B cell (primary cell): ENCODE measurements around the gene ARHGEF33. TPM values are rescaled to one million over a fixed set of nuclear protein-coding genes. Genes with fewer than 3 reads are reported as not detected.

Source experiments
- ATAC-seq: fragments of 200-7000 bp; cut with Tn5 transposase; one replicate; pipeline ENCODE4 v1.10.0; 2021; ENCODE audit warnings: low read depth, mild to moderate bottlenecking, moderate number of reproducible peaks, moderate library complexity
- CTCF ChIA-PET: fragments of 350-600 bp; sonication (Branson Sonifier 250); formaldehyde crosslinking; loops from one replicate; lab custom pipeline; 2021; ENCODE audit warnings: antibody characterized with exemption, inconsistent platforms; lab: Charles Lee
- POLR2A ChIA-PET: fragments of 350-600 bp; sonication (Branson Sonifier 250); formaldehyde crosslinking; loops from one replicate; lab custom pipeline; 2021; ENCODE audit warnings: antibody characterized with exemption; lab: Charles Lee
- DNase-seq: peaks from one replicate; pipeline ENCODE4 v3.0.0; 2013
- H2AFZ ChIP-seq: 2 replicates; pipeline ENCODE4 v1.6.1; 2012; ENCODE audit warnings: mild to moderate bottlenecking, low read depth, low read length; ENCODE audit not compliant: insufficient read depth, poor library complexity, severe bottlenecking
- H3K27ac ChIP-seq, 2 donors: 1 replicate in 1 of 2; 2 replicates in 1 of 2; pipeline ENCODE4 v1.5.1; 2012 to 2013; ENCODE audit warnings: low read length in 2 of 2, mild to moderate bottlenecking in 2 of 2, moderate library complexity in 1 of 2
- H3K27me3 ChIP-seq, 4 experiments: fragments of 200-600 bp in 1 of 4; sonication (generic) in 1 of 4; replicated peaks in 1 of 4; 1 replicate in 2 of 4; 2 replicates in 2 of 4; pipeline versions ENCODE4 v1.6.1 to v1.7.0; 2013 to 2016; ENCODE audit warnings: low read length in 3 of 4, mild to moderate bottlenecking in 2 of 4, mixed read lengths in 1 of 4, moderate library complexity in 1 of 4; ENCODE audit not compliant: insufficient read depth in 4 of 4, control insufficient read depth in 3 of 4; ENCODE audit errors: control extremely low read depth in 1 of 4
- H3K36me3 ChIP-seq, 2 experiments: replicated peaks in 1 of 2; 1 replicate in 1 of 2; 2 replicates in 1 of 2; pipeline versions ENCODE4 v1.6.1 to v1.7.1; 2013; ENCODE audit warnings: low read length in 1 of 2; ENCODE audit not compliant: insufficient read depth in 2 of 2, control insufficient read depth in 1 of 2; ENCODE audit errors: control extremely low read depth in 1 of 2, extremely low read depth in 1 of 2
- H3K4me1 ChIP-seq, 2 donors: fragments of 200-600 bp in 1 of 2; sonication (generic) in 1 of 2; 1 replicate in 1 of 2; 2 replicates in 1 of 2; pipeline versions ENCODE4 v1.5.1 to v1.6.1; 2013 to 2017; ENCODE audit warnings: low read length in 2 of 2; ENCODE audit not compliant: control insufficient read depth in 2 of 2, insufficient read depth in 2 of 2
- H3K4me2 ChIP-seq: replicated peaks from 2 replicates; pipeline ENCODE3; 2012; ENCODE audit warnings: mild to moderate bottlenecking, low read depth, low read length; ENCODE audit not compliant: poor library complexity, severe bottlenecking
- H3K4me3 ChIP-seq, 5 experiments: fragments of 200-600 bp in 1 of 5; sonication (generic) in 1 of 5; 1 replicate in 3 of 5; 2 replicates in 2 of 5; pipeline versions ENCODE4 v1.5.1 to v1.7.0; 2011 to 2016; ENCODE audit warnings: low read length in 4 of 5, mild to moderate bottlenecking in 4 of 5, low read depth in 2 of 5, control low read depth in 1 of 5, moderate library complexity in 1 of 5; ENCODE audit not compliant: insufficient read depth in 1 of 5; ENCODE audit errors: control extremely low read depth in 1 of 5, extremely low read depth in 1 of 5
- H3K79me2 ChIP-seq: fragments of 200-600 bp; sonication (generic); one replicate; pipeline ENCODE4 v1.6.0; 2016; ENCODE audit warnings: low read length; ENCODE audit not compliant: control insufficient read depth, insufficient read depth
- H3K9ac ChIP-seq: fragments of 200-600 bp; sonication (generic); 2 replicates; pipeline ENCODE4 v1.6.1; 2017; ENCODE audit warnings: mild to moderate bottlenecking, low read length, moderate library complexity
- H3K9me3 ChIP-seq, 3 donors: one replicate each; pipeline versions ENCODE4 v1.6.1 to v1.7.1; 2013; ENCODE audit warnings: low read length in 2 of 3; ENCODE audit not compliant: control insufficient read depth in 2 of 3, insufficient read depth in 1 of 3; ENCODE audit errors: control extremely low read depth in 1 of 3
- H4K20me1 ChIP-seq: 2 replicates; pipeline ENCODE4 v1.6.0; 2012; ENCODE audit warnings: mild to moderate bottlenecking, low read length; ENCODE audit not compliant: insufficient read depth, control insufficient read depth, poor library complexity, severe bottlenecking
- H3K27ac Mint-ChIP-seq: one replicate; pipeline ENCODE4 v1.8.0; 2021; ENCODE audit warnings: mixed read lengths
- H3K27me3 Mint-ChIP-seq: one replicate; pipeline ENCODE4 v1.8.0; 2021; ENCODE audit warnings: mixed read lengths
- H3K4me1 Mint-ChIP-seq: one replicate; pipeline ENCODE4 v1.8.0; 2021; ENCODE audit warnings: mixed read lengths
- H3K4me3 Mint-ChIP-seq: one replicate; pipeline ENCODE4 v1.8.0; 2021; ENCODE audit warnings: mixed read lengths
- H3K9me3 Mint-ChIP-seq: one replicate; pipeline ENCODE4 v1.8.0; 2022; ENCODE audit warnings: mixed read lengths; ENCODE audit not compliant: insufficient read depth
- EZH2 ChIP-seq: IDR thresholded peaks from 2 replicates; pipeline ENCODE4 v1.6.1; 2012; ENCODE audit warnings: borderline replicate concordance, low read depth, mild to moderate bottlenecking, moderate library complexity, low read length; ENCODE audit not compliant: insufficient read depth, poor library complexity, severe bottlenecking
- WGBS: methylation state at CpG from one replicate; pipeline ENCODE4 v1.1.5; 2013; ENCODE audit warnings: missing lambda C conversion rate; ENCODE audit not compliant: insufficient coverage; 5-methylcytosine and 5-hydroxymethylcytosine counted together
- intact Hi-C: fragments of 100-400 bp; cut with micrococcal nuclease; formaldehyde crosslinking; loops from one replicate; pipeline ENCODE4 v1.10.0; 2022
- polyA plus RNA-seq: library from polyadenylated mRNA; depleted of rRNA; stranded (reverse); fragments of >200 nt; gene quantifications from 2 replicates; pipeline ENCODE4 v1.2.3, GENCODE V29; 2012
- total RNA-seq, 2 donors: library from RNA; stranded (reverse); fragments of 120-200 nt in 1 of 2; gene quantifications; 1 replicate in 1 of 2; 2 replicates in 1 of 2; pipeline versions ENCODE4 v1.2.3 to v1.2.4, GENCODE V29; 2013 to 2022
- TF ChIP-seq, protein P1 (sequence below): fragments of 200-600 bp; IDR thresholded peaks from one replicate; pipeline ENCODE4 v1.8.0; 2022; ENCODE audit warnings: antibody characterized with exemption, mild to moderate bottlenecking

The ARHGEF33 gene
- total and polyA plus RNA-seq, 2 donors (not counting 1 experiment from before 2014, with no cell fraction given): 0.04 to 0.20 TPM

DNA sequence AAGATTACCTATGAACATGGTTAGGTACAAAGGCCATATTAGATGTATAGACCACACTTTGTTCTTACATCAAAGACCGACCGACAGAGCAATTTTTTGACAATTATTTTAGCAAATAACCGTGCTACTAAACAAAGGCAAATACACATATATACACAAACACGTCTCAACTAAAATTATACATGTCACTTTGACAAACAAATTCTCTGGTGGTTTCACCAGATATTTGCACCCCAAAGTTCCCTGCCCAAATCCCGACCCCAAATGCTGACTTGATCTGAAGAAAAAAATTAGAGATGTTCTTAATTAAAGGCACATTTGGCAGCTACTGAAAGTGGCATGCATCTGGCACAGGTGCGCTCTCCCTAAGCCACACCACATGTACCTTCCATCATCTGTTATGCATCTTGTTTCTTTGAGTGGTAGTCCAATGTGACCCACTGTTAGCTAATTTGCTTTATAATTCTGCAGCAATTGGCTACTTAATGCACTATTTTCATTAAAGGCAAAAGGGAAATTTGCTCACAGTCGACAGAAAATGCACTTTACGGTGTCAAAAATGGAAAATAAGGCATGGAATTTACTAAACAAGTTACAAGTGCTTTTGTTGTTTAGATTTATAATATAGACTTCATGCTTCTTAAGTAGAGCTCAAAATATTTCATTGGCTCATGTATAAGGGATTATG lies 92.1 kb downstream of the ARHGEF33 start:
- no peak overlapping the region for H3K27ac Mint-ChIP-seq
- WGBS: 100% methylated on average over 4 of the region's 8 CpGs

DNA sequence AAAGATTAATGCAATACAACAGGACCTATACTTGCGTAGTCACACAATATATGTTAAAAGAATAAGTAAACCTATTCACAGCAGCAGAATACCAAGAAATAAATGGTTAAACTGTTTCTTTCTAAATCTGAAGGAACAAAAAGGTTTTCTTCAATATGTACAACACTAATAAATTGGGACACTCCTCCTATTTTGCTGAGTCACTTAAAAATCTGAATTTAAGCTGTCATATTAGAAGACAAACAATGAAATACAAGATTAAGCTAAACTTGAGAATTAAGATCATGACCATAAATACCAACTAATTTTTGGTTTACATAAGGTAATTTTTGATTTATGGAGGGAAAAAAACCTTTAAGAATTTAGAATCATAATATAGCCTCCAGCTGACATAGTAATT lies 92.8 kb downstream of the ARHGEF33 start:
- no CpG with 5 or more reads among the region's 1 CpG for WGBS
- Mint-ChIP-seq H3K27me3 (no peaks in the 10 kb centered on the region), H3K4me1 (no peaks in the 10 kb centered on the region), H3K9me3 (no peaks in the 10 kb centered on the region), H3K4me3 (no peak overlapping the region), H3K27ac (no peak overlapping the region)
- no peak for TF ChIP-seq EZH2
- TF ChIP-seq, protein P1, sequence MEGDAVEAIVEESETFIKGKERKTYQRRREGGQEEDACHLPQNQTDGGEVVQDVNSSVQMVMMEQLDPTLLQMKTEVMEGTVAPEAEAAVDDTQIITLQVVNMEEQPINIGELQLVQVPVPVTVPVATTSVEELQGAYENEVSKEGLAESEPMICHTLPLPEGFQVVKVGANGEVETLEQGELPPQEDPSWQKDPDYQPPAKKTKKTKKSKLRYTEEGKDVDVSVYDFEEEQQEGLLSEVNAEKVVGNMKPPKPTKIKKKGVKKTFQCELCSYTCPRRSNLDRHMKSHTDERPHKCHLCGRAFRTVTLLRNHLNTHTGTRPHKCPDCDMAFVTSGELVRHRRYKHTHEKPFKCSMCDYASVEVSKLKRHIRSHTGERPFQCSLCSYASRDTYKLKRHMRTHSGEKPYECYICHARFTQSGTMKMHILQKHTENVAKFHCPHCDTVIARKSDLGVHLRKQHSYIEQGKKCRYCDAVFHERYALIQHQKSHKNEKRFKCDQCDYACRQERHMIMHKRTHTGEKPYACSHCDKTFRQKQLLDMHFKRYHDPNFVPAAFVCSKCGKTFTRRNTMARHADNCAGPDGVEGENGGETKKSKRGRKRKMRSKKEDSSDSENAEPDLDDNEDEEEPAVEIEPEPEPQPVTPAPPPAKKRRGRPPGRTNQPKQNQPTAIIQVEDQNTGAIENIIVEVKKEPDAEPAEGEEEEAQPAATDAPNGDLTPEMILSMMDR: no peak
- Histone ChIP-seq H3K9ac (no peak overlapping the region), H3K27me3 (no peaks in the 10 kb centered on the region), H3K9me3 (no peaks in the 10 kb centered on the region), H3K4me3 (no peak overlapping the region), H3K79me2 (no peaks in the 10 kb centered on the region), H3K27ac (no peak overlapping the region), H3K4me1 (no peaks in the 10 kb centered on the region), H2AFZ (no peak overlapping the region), H3K4me2 (no peak overlapping the region), H4K20me1 (no peaks in the 10 kb centered on the region), H3K36me3 (peaks cover 8 to 34% of the 10 kb centered on the region in 2 experiments)
- DNase-seq: no peak
- POLR2A ChIA-PET: no interaction called here
- CTCF ChIA-PET: interaction anchor here (1.7 kb wide), 1 partner anchor 247 kb away, joined by 3 read pairs; no protein-coding TSS in a partner anchor
- no peak for ATAC-seq
- intact Hi-C loops: no loop called here

More for the DNA sequence above, 92.1 kb downstream of the ARHGEF33 start:
- Histone ChIP-seq H3K9ac (no peak overlapping the region), H3K4me2 (no peak overlapping the region), H3K4me3 (no peak overlapping the region), H3K36me3 (peaks cover 8 to 29% of the 10 kb centered on the region in 2 experiments), H3K4me1 (no peaks in the 10 kb centered on the region), H2AFZ (no peak overlapping the region), H4K20me1 (no peaks in the 10 kb centered on the region), H3K79me2 (no peaks in the 10 kb centered on the region), H3K9me3 (no peaks in the 10 kb centered on the region), H3K27ac (no peak overlapping the region), H3K27me3 (no peaks in the 10 kb centered on the region)
- Mint-ChIP-seq H3K27me3 (no peaks in the 10 kb centered on the region), H3K4me3 (no peak overlapping the region), H3K9me3 (no peaks in the 10 kb centered on the region), H3K4me1 (no peaks in the 10 kb centered on the region)
- intact Hi-C loops: no loop called here
- DNase-seq (no peak), ATAC-seq (no peak)
- TF ChIP-seq EZH2: no peak
- TF ChIP-seq, protein P1: no peak
- ChIA-PET CTCF (interaction anchor here (1.7 kb wide), 1 partner anchor 247 kb away, joined by 3 read pairs; no protein-coding TSS in a partner anchor), POLR2A (no interaction called here)
